HG02588 (cell line): Measurements from ENCODE around the gene NUDCD3.

ENCODE experiments used
- ATAC-seq: cut with Tn5 transposase; IDR thresholded peaks from one replicate; pipeline ENCODE4 v1.9.1; 2021; ENCODE audit warnings: mild to moderate bottlenecking, moderate library complexity; ENCODE audit not compliant: unreplicated experiment

Gene NUDCD3

GRCh38 chr7:44385434-44386138 is 104.9 kb downstream of the NUDCD3 start:
- no peak for ATAC-seq

DNA sequence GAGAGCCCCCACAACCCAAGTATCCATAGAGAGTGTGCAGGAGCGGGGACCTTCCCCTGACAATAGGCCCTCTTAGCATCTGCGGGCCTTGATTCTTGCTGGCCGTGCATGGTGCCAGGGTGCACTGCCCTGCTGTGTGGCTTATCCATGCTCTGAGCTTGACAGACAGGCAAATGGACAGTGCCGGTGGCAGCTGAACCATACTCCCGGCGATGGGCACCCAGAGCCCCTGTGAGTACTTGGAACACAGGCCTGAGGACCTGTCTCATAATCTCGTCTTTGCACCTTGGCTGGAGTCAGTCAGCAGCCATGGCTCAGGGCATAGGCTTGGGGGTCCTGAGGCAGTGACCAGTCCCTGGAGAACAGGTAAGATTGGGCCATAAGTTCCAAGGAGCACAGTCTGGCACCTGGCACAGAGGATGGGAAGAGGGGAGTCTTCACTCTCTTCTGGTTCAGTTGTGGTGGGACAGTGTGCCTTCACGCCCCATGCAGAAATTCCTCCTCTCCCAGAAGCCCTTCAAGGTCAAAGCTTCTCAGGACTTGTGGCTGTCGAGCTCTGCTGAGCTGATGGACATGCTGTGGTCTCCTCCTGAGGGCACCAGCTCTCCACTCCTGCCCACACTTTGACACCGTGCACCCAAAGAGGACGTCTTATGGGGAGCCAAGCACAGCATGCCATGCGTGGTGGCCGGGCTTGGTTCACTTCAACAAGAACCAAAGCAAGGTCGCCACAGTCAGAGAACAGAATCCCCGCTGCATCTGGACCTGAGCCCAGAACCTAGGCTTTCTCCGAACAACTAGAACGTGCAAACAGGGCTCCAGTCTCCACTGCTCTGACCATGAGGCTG is 105.6 kb downstream of the NUDCD3 start:
- no peak for ATAC-seq

DNA sequence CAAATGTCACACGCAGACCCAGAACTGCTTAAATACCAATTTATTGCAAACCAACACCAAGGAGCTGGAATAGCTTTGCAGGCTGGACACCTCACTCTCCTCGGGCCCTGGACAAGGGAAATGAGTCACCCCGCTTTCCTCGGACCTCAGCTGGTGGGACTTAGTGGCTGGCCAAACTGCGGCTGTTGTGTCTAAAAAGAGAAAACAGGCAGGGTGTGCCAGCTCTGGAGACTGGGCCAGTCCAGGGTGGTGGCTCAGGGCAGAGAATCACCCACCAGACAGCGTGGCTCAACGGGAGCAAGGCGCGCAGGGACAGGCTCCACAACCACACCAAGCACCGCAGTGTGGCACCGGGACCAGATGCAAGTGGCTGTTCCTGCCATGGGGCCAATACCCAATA is 106.9 kb downstream of the NUDCD3 start:
- no peak for ATAC-seq

GRCh38 chr7:44382459-44383265 is 107.8 kb downstream of the NUDCD3 start:
- ATAC-seq: no peak

DNA sequence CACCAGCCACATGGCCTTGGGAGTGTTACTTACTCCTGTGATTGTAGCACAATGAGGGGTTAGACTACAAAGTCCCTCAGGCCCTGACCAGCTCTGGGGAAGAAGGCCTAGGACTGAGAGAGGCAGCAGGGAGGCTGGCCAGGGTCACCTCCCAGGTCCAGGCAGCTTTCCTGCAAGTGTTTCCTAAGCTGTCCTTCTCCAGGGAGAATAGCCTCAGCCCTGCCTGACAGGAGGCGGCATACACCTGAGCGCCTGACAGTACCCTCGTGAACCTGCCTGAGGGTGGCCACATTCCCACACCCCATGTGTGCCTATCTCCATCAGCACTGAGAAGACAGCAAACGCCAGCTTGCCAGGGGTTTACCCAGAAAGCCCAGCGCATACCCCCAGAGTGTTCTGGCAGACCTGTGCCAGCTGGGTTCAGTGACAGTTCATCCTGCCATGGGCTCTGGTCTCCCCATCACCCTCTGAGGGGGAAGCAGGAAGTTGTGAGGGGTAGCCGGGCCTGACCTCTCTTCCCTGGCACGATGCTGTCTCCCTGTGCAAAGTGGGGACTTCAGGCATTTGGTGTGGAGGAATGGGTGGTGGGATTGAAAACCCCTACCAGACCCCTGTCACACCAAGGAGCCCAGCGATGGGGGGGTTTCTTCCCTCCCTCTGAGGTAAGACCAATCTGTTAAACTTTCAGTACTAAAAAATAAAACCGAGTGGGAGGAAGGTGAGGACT is 108.8 kb downstream of the NUDCD3 start:
- no peak for ATAC-seq

DNA sequence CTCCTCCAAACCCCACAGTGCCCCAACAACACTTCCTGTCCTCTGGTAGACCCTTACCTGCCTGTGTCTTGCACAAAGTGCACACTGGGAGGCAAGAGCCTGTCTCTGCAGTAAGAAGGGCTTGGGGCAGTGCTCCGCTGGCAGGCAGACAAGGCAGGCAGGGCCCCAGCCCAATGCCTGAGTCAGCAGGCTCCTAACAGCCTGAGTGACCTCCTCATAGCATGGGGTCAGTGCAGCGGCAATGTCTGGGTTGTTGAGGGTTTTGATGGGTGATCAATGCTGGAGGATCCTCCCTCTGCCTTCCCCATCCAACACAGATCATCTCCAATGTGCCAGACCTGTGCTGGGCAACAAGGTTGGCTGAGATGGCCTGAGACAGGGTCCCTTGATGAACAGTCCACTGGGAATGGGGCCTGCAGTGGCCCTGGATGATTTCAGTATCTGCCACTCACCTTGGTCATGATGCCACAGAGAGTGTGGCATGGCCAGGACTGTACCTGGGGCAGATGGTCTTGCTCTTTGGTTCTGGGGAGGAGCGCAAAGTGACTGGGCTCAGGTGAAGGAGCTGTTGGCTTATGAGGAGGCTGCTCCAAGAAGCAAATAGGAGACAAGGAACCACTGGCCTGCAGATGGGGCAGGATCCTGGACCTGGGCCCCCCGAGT is 109.5 kb downstream of the NUDCD3 start:
- no peak for ATAC-seq

DNA sequence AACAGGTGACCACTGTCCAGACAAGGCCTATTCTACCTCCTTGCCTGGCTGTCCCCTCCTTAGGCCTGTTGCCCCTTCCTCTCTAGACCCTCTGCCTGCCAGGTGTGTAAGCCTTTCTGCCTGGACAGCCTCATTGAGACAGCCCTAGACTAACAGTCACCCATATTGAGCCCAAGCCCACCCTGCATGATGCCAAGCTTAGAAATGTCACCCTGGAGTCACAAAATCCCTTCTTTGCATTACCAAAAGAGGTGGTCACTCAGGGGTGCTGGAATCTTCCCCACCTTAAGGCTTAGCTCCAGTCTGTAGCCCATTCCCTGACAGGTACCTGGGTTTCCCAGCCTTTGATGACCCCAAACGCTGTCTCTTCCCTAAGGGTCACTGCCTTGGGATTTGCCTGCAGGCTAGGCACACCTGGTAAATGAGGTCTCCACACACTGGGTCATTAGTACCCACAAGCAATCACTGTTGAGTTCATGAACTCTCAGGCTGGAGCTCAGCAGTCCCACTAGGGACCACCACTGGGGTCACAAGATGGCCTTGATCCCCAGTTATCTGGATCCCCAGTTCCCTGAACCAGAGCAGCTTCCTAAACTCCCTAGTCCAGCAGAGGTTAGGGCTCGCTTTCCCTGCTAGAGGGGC is 110.1 kb downstream of the NUDCD3 start:
- ATAC-seq: no peak

GRCh38 chr7:44379366-44380188 is 110.9 kb downstream of the NUDCD3 start:
- ATAC-seq: no peak

DNA sequence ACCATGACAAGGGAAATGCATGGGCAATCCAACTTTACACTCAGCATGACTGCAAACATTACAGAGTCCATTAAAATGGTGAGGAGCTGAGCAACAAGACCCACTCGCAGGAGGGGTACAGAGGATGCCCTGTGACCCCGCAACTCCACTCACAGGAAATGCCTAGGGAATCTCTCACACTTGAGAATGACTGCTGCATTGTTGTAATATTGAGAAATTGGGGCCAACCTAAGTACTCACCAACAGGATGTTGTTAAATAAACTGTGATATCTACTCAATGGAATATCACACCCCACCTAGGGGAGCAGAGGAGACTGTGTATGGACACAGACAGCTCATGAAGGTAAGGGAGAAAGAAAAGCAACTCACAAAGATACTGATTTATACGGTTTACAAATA is 111.7 kb downstream of the NUDCD3 start:
- no peak for ATAC-seq

DNA sequence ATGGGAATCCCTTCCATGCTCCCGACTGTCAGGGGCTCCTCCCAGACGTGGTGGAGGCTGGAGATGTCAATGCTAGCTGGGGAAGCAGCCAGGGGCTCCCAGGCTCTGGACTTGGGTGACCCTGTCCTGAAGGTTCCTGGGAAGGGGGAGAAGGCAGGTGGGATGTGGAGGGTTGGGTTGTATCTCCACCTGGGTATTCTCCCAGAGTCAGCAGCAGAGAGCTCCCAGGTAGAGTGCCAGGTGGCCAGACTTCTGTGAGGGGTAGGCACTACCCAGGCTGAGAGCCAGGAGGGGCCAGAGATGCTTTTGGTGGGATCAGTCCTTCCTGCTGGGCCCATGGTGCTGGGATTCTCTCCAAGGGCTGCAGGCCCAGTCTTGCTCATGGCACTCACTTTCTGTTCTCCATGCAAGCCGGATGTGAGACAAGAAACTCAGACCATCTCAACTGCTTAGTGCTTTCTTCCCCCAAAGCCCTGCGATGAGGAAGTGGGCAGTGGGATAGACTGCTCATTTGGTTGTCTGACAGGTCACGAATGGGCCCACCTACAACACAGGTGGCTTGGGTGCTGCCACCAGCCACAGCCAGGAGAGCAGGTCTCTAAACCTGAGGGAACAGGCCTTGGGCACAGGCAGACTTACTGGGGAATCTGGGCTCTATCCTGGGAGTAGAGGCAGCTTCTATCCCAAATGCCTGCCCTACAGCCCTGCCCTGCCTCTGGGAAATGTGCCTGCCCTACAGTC is 112.6 kb downstream of the NUDCD3 start:
- peak; percentile 81 for ATAC-seq

DNA sequence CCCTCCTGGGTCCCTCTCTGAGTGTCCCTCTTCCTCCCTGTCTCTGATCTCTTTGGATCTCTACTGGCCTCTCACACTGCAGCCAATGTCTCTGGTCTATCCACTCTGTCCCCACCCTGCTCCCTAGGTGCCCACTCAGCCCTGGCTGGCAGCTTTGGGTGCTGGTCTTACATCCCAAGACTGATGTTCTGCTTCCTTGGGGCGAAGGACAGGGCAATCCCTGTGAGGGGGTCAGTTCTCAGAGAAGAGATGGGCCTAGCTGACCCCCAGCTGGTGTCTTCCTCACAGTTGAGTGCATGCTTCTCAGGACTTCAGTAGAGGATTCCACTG is 113.4 kb downstream of the NUDCD3 start:
- no peak for ATAC-seq

DNA sequence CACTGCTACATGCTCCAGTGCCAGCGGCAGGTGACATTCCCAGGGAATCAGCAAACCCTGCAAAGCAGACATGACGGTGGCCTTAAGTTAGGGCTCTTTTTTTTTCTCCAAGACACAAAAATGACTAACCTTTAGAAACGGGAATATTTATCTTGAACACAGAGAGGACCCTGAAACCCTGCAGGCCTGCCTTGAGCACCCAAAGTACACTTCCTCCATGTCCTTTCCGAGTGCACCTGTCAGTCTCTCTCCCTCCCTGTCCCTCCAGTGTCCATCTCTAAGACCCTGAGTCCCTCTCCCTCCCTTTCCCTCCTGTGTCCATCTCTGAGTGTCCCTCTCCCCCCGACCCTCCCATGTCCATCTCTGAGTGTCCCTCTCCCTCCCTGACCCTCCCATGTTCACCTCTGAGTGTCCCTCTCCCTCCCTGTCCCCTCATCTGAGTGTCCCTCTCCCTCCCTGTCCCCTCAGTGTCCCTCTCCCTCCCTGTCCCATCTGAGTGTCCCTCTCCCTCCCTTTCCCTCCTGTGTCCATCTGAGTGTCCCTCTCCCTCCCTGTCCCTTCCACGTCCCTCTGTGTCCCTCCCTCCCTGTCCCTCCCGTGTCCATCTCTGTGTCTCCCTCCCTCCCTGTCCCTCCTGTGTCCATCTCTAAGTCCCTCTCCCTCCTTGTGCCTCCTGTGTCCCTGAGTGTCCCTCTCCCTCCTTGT is 113.9 kb downstream of the NUDCD3 start:
- no peak for ATAC-seq

DNA sequence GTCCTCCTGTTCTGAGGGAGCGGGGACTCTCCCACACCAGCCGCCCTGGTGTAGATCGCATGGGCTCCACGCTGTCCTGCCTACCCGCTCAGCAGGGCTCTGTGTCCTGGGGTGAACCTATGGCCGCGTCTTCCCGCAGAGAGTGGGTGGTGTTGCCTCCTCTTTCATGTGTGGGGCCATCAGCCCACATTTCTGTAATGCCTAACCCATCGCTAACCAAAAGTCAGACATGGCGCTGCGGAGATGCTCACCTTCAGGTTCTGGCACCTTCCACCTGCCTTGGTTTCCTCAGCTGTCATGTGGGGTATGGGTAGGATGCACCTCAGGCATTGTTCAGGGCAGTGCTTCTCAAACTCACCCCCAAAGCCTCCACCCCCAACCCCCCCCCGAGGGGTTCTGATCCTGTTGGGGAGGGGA is 114.5 kb downstream of the NUDCD3 start:
- no peak for ATAC-seq

GRCh38 chr7:44375236-44375699 is 115.2 kb downstream of the NUDCD3 start:
- no peak for ATAC-seq

- no peak for ATAC-seq
These were observed 116.3 kb downstream of the NUDCD3 start for GRCh38 chr7:44374007-44374763.

- no peak for ATAC-seq
These were observed 117.1 kb downstream of the NUDCD3 start for GRCh38 chr7:44373418-44373740.
